ENCODE measurements around the gene HTRA1.
A peak's percentile ranks its signal among the peaks of the same experiment; 100 is the strongest.

The HTRA1 gene

GRCh38 chr10:122461729-122462532, 578 bp downstream of the HTRA1 start:
- Mint-ChIP-seq H3K4me1 (ENCODE audit: low read depth) (peaks cover 38% of the 10 kb centered on the region), H3K36me3 (ENCODE audit: low read depth) (no peaks in the 10 kb centered on the region), H3K27ac (no peak overlapping the region), H3K9me3 (no peaks in the 10 kb centered on the region), H3K27me3 (peaks cover 82% of the 10 kb centered on the region), H3K4me3 (peak overlapping the region; percentile 76)
- intact Hi-C loops (cut with micrococcal nuclease) = no loop called here

GRCh38 chr10:122462533-122463465, 1.4 kb downstream of the HTRA1 start:
- Mint-ChIP-seq H3K27me3 (peaks cover 73% of the 10 kb centered on the region), H3K4me1 (ENCODE audit: low read depth) (peaks cover 47% of the 10 kb centered on the region), H3K27ac (no peak overlapping the region), H3K36me3 (ENCODE audit: low read depth) (no peaks in the 10 kb centered on the region), H3K4me3 (peak overlapping the region; percentile 76), H3K9me3 (no peaks in the 10 kb centered on the region)
- intact Hi-C loops (cut with micrococcal nuclease) = no loop called here

GRCh38 chr10:122463466-122464249, 2.3 kb downstream of the HTRA1 start:
- Mint-ChIP-seq H3K4me1 (ENCODE audit: low read depth) (peaks cover 55% of the 10 kb centered on the region), H3K27ac (no peak overlapping the region), H3K27me3 (peaks cover 65% of the 10 kb centered on the region), H3K9me3 (no peaks in the 10 kb centered on the region), H3K36me3 (ENCODE audit: low read depth) (no peaks in the 10 kb centered on the region), H3K4me3 (no peak overlapping the region)
- intact Hi-C loops (cut with micrococcal nuclease) = no loop called here

- intact Hi-C loops (cut with micrococcal nuclease) = no loop called here
- H3K4me1 Mint-ChIP-seq (ENCODE audit: low read depth) = peaks cover 59% of the 10 kb centered on the region
- H3K27me3 Mint-ChIP-seq = peaks cover 60% of the 10 kb centered on the region
- H3K9me3 Mint-ChIP-seq = no peaks in the 10 kb centered on the region
- no peak overlapping the region for H3K4me3 Mint-ChIP-seq
- H3K36me3 Mint-ChIP-seq (ENCODE audit: low read depth) = no peaks in the 10 kb centered on the region
- H3K27ac Mint-ChIP-seq = no peak overlapping the region
Measured at GRCh38 chr10:122464250-122464510, 2.8 kb downstream of the HTRA1 start.

- Mint-ChIP-seq H3K4me1 (ENCODE audit: low read depth) (peaks cover 59% of the 10 kb centered on the region), H3K4me3 (no peak overlapping the region), H3K36me3 (ENCODE audit: low read depth) (no peaks in the 10 kb centered on the region), H3K27ac (no peak overlapping the region), H3K9me3 (no peaks in the 10 kb centered on the region), H3K27me3 (peaks cover 55% of the 10 kb centered on the region)
- intact Hi-C loops (cut with micrococcal nuclease) = no loop called here
Measured at GRCh38 chr10:122464586-122464985, 3.2 kb downstream of the HTRA1 start.

GRCh38 chr10:122465401-122466040, 4.2 kb downstream of the HTRA1 start:
- intact Hi-C loops (cut with micrococcal nuclease) = no loop called here
- peaks cover 46% of the 10 kb centered on the region for H3K27me3 Mint-ChIP-seq
- H3K36me3 Mint-ChIP-seq (ENCODE audit: low read depth) = no peaks in the 10 kb centered on the region
- H3K9me3 Mint-ChIP-seq = no peaks in the 10 kb centered on the region
- H3K4me3 Mint-ChIP-seq = no peak overlapping the region
- H3K27ac Mint-ChIP-seq = no peak overlapping the region
- H3K4me1 Mint-ChIP-seq (ENCODE audit: low read depth) = peaks cover 65% of the 10 kb centered on the region

GRCh38 chr10:122466951-122467381, 5.6 kb downstream of the HTRA1 start:
- Mint-ChIP-seq H3K36me3 (ENCODE audit: low read depth) (no peaks in the 10 kb centered on the region), H3K9me3 (no peaks in the 10 kb centered on the region), H3K27me3 (peaks cover 50% of the 10 kb centered on the region), H3K27ac (no peak overlapping the region), H3K4me1 (ENCODE audit: low read depth) (peaks cover 60% of the 10 kb centered on the region), H3K4me3 (no peak overlapping the region)
- intact Hi-C loops (cut with micrococcal nuclease) = no loop called here

- peaks cover 44% of the 10 kb centered on the region for H3K27me3 Mint-ChIP-seq
- no peaks in the 10 kb centered on the region for H3K36me3 Mint-ChIP-seq (ENCODE audit: low read depth)
- no peak overlapping the region for H3K4me3 Mint-ChIP-seq
- no peak overlapping the region for H3K27ac Mint-ChIP-seq
- intact Hi-C loops (cut with micrococcal nuclease) = no loop called here
- H3K9me3 Mint-ChIP-seq = no peaks in the 10 kb centered on the region
- H3K4me1 Mint-ChIP-seq (ENCODE audit: low read depth) = peaks cover 52% of the 10 kb centered on the region
Measured at GRCh38 chr10:122467701-122468100, 6.3 kb downstream of the HTRA1 start.

GRCh38 chr10:122468307-122468925, 7.1 kb downstream of the HTRA1 start:
- Mint-ChIP-seq H3K4me3 (no peak overlapping the region), H3K9me3 (no peaks in the 10 kb centered on the region), H3K4me1 (ENCODE audit: low read depth) (peaks cover 47% of the 10 kb centered on the region), H3K36me3 (ENCODE audit: low read depth) (no peaks in the 10 kb centered on the region), H3K27ac (no peak overlapping the region), H3K27me3 (peaks cover 37% of the 10 kb centered on the region)
- intact Hi-C loops (cut with micrococcal nuclease) = no loop called here

GRCh38 chr10:122468926-122469781, 7.8 kb downstream of the HTRA1 start:
- Mint-ChIP-seq H3K27ac (no peak overlapping the region), H3K4me3 (no peak overlapping the region), H3K9me3 (no peaks in the 10 kb centered on the region), H3K4me1 (ENCODE audit: low read depth) (peaks cover 53% of the 10 kb centered on the region), H3K27me3 (peaks cover 32% of the 10 kb centered on the region), H3K36me3 (ENCODE audit: low read depth) (no peaks in the 10 kb centered on the region)
- intact Hi-C loops (cut with micrococcal nuclease) = no loop called here

- Mint-ChIP-seq H3K4me3 (no peak overlapping the region), H3K36me3 (ENCODE audit: low read depth) (no peaks in the 10 kb centered on the region), H3K4me1 (ENCODE audit: low read depth) (peaks cover 60% of the 10 kb centered on the region), H3K27ac (no peak overlapping the region), H3K9me3 (no peaks in the 10 kb centered on the region), H3K27me3 (peaks cover 30% of the 10 kb centered on the region)
- intact Hi-C loops (cut with micrococcal nuclease) = no loop called here
Measured at GRCh38 chr10:122469848-122470247, 8.5 kb downstream of the HTRA1 start.

GRCh38 chr10:122471531-122472177, 10.3 kb downstream of the HTRA1 start:
- intact Hi-C loops (cut with micrococcal nuclease) = no loop called here
- peaks cover 54% of the 10 kb centered on the region for H3K4me1 Mint-ChIP-seq (ENCODE audit: low read depth)
- H3K27ac Mint-ChIP-seq = no peak overlapping the region
- H3K9me3 Mint-ChIP-seq = no peaks in the 10 kb centered on the region
- no peak overlapping the region for H3K4me3 Mint-ChIP-seq
- H3K27me3 Mint-ChIP-seq = peaks cover 28% of the 10 kb centered on the region
- H3K36me3 Mint-ChIP-seq (ENCODE audit: low read depth) = no peaks in the 10 kb centered on the region
